HG03097 (cell line): Measurements from ENCODE around the gene TCF3.

Experiments used
- ATAC-seq: cut with Tn5 transposase; IDR thresholded peaks from one replicate; pipeline ENCODE4 v1.9.1; 2021; ENCODE audit not compliant: unreplicated experiment, low FRiP score

TCF3 gene

DNA sequence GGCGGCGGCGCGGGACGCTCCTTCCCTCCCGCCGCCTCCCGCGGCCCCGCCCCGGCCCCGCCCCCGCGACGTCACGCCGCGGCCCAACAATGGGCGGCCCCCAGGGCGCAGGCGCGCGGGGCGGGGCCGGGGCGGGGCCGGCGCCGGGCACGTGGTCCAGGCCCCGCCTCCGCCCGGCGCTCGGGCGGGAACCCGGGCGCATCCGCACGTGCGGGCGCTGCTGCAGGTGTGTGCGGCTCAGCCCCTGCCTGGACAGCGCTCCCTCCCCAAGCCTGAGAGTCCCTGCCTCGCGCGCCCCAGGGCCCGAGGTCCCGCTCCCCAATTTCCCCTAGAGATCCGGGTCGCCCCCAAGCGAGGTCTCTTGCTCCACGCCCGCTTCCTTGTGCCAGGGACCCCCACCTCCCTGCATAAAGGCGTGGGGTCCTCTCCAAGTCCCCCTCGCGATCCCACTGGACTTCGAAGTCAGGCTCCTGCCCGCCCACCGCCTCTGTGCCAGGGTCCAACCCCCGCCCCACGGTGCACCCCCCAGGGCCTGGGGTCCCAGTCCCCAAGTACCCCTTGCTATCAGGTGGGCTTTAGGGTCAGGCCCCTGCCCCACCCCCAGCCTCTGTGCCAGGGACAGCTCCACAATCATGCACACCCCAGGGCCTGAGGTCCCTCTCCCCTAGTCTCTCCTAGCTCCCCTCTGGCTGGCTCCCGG, 83.9 kb downstream of the TCF3 start, which contains the start of gene MEX3D:
Gene MEX3D, minus strand, starts transcription at position 6 of the 700 bp plus-strand sequence. CDS start 267 bp downstream, outside the sequence.
- ATAC-seq, result peak; percentile 58

GRCh38 chr19:1567848-1568227, 84.6 kb downstream of the TCF3 start:
- ATAC-seq, result peak; percentile 6

GRCh38 chr19:1567116-1567847, 85.1 kb downstream of the TCF3 start:
- ATAC-seq, result no peak

GRCh38 chr19:1566392-1567115, 85.9 kb downstream of the TCF3 start:
- ATAC-seq, result no peak

- no peak for ATAC-seq
Measured at GRCh38 chr19:1563251-1563650, 89.2 kb downstream of the TCF3 start.

DNA sequence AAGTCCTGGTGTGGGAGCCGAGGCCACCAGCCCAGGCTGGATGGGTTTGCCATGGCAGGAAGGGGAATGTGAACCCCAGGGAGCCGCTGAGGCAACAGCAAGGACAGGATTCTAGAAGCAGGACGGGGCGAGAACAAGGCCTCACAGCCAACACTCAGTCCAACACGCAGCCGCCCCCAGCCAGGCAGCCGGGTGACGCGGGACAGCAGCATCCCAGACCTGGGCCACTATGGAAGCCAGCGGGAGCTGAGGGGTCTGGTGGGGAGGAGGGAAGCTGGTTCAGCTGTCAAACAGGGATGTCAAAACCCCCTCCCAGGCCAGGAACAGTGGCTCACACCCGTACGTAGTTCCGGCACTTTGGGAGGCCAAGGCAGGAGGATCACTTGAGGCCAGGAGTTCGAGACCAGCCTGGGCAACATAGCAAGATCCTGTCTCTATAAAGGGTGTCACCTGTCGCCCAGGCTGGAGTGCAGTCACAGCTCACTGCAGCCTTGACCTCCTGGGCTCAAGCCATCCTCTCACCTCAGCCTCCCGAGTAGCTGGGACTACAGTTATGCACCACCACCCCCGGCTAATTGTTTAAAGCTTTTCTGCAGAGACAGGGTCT, 91.1 kb downstream of the TCF3 start:
- ATAC-seq, result no peak

DNA sequence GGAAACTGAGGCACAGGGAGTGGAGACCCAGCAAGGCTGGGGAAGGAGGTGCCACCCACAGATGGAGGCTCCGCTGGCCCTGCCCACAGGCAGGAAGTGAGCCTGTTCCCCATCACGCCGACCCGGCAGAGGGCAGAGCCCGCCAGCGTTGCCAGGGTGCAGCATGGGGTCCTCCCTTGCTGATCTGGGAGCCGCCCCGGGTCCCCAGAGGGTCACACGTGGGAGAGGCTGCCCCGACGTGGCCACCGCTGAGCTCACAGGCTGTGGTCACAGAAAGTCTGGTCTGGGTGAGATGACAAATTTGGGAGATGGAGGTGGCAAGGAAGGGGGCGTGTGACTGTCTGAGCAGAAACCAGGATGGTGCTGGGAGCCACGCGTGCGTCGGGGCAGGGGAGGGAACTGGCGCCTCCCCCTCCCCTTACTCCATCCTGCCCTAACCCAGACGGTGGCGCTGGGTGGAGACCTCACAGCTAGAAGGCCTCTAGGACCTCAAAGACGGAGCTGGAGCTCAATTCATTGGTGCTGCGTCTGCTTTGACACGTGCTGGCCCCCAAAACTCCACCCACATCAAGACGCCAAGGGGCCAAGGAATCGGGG, 92.0 kb downstream of the TCF3 start:
- no peak for ATAC-seq
